RPMI7951 (cell line): ENCODE measurements around the gene GYPE. TPM values are rescaled to one million over a fixed set of nuclear protein-coding genes. Genes with fewer than 3 reads are reported as not detected.
"Not testable (repeated sequence)": the region's sequence is repeated elsewhere in the genome, so short reads cannot be mapped to it uniquely, and the experiment has no call there.

Experiments
- DNase-seq: peaks from one replicate; pipeline ENCODE4 v3.0.0-alpha.2; 2012; ENCODE audit warnings: low read depth
- total RNA-seq: library from RNA; depleted of rRNA; stranded (reverse); fragments of >200 nt; shearing (Covaris generic); gene quantifications from 2 replicates; pipeline ENCODE4 v1.2.3, GENCODE V29; 2014; rRNA removed

Gene GYPE
- total RNA-seq, 1 experiment from 2014 or later, result not detected

DNA sequence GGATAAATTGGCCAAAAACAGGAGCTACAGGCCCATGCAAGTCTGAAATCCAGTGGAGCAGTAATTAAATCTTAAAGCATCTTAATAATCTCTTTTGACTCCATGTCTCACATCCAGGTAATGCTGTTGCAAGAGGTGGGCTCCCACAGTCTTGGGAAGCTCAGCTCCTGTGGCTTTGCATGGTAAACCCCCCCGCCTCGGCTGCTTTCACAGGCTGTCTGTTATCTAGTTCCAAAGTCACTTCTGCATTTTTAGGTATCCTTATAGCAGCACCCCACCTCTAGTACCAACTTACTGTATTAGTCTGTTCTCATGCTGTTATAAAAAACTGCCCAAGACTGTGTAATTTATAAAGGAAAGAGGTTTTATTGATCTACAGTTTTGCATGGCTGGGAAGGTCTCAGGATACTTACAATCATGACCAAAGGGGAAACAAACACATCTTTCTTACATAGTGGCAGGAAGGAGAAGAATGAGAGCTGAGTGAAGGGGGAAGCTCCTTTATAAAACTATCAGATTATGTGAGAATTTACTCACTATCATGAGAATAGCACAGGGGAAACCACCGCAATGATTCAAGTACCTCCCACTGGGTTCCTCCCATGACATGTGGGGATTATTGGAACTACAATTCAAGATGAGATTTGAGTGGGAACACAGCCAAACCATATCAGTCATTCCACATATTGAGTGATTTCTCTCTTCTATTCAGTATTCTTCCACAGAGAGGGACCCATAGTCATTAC is 34.7 kb downstream of the GYPE start:
- not testable (repeated sequence) for DNase-seq

DNA sequence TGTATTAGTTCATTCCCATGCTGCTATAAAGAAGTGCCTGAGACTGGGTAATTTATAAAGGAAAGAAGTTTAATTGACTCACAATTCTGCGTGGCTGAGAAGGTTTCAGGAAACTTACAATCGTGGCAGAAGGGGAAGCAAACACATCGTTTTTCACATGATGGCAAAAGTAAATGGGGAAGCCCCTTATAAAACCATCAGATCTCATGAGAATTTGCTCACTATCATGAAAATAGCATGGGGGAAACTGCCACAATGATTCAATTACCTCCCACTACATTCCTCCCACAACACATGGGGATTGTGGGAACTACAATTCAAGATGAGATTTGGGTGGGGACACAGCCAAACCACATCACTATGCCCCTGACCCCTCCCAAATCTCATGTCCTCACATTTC is 35.4 kb downstream of the GYPE start:
- not testable (repeated sequence) for DNase-seq

DNA sequence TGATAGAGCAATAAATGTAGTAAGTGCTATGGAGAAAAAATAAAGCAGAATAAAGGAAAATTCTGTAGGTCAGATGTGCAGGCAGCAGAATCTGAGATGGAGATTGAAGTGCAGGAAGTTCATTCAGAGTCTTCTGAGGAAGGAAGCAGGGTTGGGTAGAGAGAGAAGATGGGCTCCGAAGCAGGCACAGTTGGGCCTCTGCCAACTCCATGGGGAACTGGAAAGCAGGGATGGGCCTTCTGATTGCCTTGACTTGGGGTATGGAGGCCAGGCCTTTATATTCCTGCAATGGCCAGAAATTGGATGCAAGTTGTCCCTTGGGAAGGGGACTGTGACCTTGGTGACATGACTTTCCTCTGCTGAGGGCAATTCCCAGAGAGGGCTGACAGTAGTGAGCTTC is 42.6 kb downstream of the GYPE start:
- DNase-seq, result not testable (repeated sequence)

DNA sequence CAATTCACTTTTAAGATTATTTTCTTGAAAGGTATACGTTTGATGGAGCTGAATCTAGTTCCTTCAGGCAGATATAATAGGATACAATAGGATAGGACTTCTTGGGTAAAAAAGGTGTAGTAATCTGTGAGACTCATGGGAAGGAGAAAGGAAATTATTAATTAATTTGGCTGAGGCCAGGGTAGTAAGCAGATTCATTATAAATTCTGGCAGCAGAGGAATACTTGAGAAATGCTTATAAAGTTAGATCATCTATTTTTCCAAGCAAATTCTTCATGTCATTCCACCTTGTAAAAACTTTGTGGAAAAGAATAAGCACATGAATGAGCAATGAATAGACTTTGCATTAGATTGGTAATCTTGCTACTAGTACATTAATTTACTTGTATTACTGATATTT is 46.9 kb downstream of the GYPE start:
- no peak for DNase-seq

DNA sequence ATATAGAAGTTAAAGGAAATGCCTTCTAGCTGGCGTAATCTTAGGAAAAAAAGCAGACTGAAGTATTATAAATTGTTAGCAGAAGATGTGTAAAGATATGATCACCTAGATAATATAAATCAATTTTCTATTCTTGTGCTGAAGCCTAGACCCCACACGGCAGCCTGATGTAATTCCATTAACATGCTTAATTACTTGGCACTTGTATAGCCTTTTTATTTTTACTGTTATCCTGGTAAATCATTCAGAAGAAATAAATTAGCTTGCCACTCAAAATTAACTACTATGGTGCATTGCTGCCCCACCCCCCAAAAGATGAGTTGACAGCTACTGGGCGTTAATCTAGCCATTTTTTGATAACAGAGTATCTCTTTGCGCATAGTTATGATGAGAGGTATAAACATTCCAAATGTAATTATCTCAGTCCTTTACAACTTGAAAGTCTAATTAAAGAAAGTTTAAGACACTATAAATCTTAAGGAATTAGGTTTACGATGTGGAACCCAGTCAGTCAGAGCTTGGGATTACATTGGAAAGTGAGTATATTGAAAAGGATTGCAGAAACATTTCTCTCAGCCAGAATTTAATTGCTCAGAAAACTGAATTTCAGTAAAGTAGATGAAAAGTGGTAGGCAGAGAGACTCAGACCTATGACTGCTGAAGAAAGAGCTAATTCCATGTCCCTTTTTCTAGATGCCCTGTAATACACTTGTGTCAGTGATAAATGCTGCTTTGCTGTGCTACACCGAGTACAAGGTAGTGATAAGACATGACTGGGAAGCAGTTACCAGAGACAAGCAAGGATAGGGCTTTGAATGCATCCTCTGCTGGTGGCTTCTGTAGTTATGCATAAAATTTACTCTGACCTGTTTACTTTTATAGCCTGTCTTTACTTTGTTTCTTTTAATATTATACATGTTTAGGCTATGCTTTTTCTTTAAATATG is 47.7 kb downstream of the GYPE start:
- DNase-seq, result not testable (repeated sequence)

DNA sequence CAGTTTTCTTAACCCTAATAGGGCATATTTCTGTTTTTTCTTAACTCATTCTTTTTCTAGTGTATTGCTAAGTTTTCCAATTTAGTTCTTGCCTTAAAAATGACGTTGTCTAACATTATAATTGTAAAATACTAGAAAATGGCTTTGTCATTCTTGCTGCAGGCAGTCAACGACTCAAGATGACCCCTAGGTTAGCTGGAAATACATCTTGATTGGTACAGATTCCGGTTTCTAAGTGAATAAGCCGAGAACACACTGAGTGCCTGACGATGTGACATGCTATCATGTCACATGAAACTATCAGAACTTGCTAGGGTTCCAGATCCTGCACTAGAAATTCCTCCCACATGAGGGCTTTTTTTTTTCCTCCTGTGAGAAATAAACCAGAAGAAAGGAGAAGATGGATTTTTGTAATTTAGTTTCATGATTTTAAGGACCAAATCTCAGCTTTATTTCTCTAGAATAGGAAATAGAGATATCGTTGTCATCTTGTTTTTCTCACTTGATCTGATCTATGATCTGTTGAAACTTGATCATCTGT is 49.3 kb downstream of the GYPE start:
- not testable (repeated sequence) for DNase-seq

DNA sequence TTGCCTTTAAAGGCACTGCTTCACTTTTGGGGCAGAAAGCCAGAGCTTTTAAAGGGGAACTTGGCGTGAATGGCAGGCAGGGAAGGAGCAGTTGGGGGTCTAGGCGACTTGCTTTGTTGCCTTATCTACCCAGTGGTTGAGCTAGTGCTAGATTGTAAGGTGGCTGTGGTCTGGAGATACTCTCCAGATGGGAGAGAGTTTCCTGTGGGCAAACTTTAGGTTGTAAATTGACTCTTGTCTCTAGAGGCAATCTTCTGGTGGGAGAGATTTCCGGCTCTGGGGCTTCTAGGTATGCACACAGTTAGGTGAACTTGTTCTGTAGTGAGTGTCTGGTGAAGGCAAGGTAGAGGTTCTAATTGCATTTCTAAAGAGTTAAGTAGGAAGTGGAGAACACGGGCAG is 50.7 kb downstream of the GYPE start:
- not testable (repeated sequence) for DNase-seq

DNA sequence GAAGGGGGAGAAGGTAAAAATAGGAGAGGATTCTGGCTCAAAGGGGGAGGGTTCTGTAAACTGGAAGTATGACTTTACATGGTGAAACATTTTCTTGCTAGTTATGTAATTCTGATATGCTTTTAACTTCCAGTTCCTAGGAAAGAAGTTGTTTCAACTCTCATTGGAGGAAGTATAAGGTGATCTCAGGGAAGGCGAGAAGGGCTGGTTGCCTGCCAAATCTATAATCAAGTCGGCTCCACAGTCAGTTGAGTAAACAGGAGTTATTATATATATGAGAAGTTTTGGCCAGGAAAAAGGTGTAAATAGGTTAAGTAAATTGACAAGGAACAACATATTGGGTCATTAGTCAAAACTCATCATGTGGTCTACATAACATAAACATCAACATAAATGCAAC is 56.1 kb downstream of the GYPE start:
- DNase-seq, result not testable (repeated sequence)

DNA sequence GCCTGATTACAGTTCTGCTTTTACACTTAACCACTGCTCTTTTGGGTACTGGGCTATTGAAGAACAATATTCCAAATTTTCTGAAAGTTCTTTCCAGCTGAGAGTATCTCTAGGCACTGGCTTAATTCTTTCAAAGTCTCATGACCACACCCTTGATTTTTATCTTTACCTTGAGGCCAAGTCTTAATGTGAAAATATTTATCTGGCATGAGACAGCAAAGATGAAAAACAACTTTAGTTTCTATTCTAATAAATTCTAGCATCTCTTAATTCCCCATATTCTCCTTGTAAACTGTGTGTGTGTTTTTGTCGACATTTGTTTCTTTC is 61.9 kb downstream of the GYPE start:
- DNase-seq, result not testable (repeated sequence)

DNA sequence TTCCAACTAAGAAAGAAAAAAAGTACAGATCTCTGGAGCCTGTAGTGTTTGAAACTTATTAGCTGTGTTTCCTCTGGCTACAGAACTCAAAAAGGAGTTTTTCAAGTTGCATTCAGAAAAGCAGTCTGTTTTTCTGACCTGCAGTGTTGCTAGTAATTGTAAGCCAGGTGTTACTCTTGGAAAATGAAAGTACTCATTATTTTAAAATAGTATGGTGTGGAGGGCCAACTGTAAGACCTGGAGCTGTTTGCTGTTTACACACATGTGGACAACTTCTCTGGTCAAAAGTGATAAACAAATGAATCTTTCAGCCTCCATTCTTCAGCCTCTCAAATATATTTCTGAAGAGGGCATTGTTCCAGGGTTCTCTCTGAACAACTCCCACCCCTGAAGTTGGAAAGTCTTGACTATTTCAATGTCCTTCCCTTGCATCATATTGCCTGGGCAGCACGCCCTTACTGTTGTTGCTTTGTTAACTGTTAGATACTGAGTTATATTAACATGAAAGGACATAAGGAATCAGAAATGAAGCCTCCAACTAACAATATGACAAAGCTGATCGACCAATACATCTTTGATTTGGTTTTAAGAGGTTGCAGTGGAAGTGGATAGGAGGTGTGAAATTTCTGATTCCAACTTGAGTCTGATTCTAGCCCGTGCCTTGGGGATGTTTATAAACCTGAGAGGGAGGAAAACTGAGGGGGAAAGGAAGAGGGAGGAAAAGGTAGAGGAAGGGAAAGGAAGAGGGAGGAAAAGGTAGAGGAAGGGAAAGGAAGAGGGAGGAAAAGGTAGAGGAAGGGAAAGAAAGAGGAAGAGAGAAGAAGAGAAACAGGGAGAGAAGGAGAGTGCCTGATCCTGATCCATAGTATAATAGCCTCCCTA is 62.5 kb downstream of the GYPE start:
- not testable (repeated sequence) for DNase-seq

DNA sequence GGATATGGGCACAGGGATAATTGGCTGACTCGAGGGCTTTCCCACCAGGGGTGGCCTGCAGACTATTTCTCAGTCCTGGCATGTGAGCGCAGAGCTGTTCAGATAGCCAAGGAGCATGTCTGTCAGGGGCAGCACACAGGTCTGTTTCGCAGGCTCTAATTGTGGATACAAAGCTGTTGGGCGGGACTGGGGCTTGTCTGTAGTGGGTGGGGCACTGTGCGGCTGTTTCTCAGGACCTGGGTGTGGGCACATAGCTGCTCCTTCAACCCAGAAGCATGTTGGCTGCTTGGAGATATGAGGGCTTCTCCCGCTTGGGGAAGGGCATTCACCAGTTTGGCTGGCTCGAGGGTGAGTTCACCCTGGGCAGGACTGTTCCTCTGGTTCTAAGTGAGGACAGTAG is 65.9 kb downstream of the GYPE start:
- not testable (repeated sequence) for DNase-seq

DNA sequence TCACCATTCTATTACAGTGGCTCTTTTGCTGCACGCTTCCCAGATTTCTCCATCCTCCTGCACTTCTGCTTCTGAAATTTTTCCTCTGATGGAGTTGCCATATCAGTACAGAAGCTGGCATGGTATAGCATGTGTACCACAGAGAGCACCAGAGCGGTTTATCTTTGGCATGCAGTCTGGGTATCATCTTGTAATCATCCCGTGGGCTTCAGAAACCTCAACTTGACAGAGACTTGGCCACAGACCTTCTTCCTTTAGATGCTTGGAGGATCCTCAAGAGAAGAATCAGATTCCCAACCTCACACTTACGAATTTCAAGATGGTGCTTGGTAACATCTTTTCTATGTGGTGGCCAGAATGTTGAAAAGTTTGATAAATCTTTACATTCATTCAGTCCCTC is 71.2 kb downstream of the GYPE start:
- not testable (repeated sequence) for DNase-seq

DNA sequence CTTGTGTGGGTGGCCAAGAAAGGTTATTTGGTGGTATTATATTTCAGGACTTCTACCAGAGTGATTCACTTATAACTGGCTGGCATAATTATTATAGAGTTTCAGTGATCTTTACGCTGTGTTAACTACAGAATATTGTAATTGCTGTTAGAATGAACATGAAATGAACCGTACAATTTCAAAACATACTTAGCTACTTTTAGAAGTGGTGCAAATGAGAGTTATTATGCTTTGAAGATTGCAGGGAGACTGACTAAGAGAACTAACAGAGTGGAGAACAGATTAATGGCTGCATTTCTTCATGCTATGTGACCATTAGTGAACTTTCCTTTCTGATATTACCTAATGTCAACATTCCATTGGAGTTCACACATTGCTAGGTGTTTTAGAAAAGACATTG is 71.7 kb downstream of the GYPE start:
- not testable (repeated sequence) for DNase-seq

DNA sequence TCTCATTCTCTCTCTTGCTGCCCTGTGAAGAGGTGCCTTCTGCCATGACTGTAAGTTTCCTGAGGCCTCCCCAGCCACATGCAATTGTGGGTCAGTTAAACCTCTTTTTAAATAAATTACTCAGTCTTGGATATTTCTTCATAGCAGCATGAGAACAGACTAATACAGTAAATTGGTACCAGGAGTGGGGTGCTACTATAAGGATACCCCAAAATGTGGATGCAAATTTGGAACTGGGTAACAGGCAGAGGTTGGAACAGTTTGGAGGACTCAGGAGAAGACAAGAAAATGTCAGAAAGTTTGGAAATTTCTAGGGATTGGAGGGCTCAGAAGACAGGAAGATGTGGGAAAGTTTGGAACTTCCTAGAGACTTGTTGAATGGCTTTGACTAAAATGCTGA is 74.8 kb downstream of the GYPE start:
- not testable (repeated sequence) for DNase-seq

DNA sequence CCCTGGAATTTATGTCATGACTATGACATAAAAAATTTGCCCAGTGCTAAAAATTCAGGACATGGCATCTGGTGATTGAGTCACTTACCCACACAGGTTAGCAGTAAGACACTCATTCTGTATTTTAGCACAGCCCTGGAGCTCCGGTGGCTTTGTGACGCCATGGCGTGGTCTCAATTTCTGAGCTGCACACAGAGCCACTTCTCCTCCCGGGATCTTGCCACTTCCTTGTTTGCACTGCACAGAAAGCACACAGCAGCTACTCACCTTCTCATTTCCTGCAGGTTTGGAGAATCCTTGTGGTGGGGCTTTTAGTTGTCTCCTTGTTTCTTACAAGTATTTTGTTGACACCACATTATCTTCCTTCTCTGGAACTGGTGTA is 76.1 kb downstream of the GYPE start:
- not testable (repeated sequence) for DNase-seq

Other genes with a start within 250 kb of the GYPE start
- not detected in 2 replicates for gene FREM3, start 204.9 kb downstream of the GYPE start, total RNA-seq
- gene GYPB, start 113.8 kb upstream of the GYPE start, total RNA-seq, result not detected in 2 replicates
- not detected in 2 replicates for gene GYPA, start 235.2 kb upstream of the GYPE start, total RNA-seq